ENCODE measurements around the gene ITGA6. TPM values are rescaled to one million over a fixed set of nuclear protein-coding genes. Genes with fewer than 3 reads are reported as not detected.

Gene ITGA6
- total RNA-seq, 1 experiment from 2014 or later, result 78.3 TPM

GRCh38 chr2:172409042-172409441 is 18.3 kb upstream of the ITGA6 start:
- no peak overlapping the region for H4K91ac ChIP-seq (ENCODE audit: insufficient read length, low read depth, low read length)
- Mint-ChIP-seq H3K36me3 (ENCODE audit: insufficient read depth in 1 of 3, low read depth in 3 of 3) (peaks cover 0 to 2% (median 0%) of the 10 kb centered on the region in 3 experiments; a peak in 1 of 7 replicates), H3K27ac (no peak overlapping the region), H3K4me3 (no peak overlapping the region), H3K27me3 (ENCODE audit: low read depth) (no peaks in the 10 kb centered on the region; the same call in 1 of the 2 replicates), H3K9me3 (no peaks in the 10 kb centered on the region; a peak in 1 of 5 replicates), H3K4me1 (peaks cover 15 to 16% of the 10 kb centered on the region in 2 experiments)
- no peak overlapping the region for H3T11ph ChIP-seq (ENCODE audit: low read length)
- no peaks in the 10 kb centered on the region for H3K79me1 ChIP-seq (ENCODE audit: insufficient read depth, low read depth, low read length, poor library complexity, severe bottlenecking)
- H3K27me3 ChIP-seq (ENCODE audit: insufficient read depth, low read length), result no peaks in the 10 kb centered on the region
- H3K79me2 ChIP-seq (ENCODE audit: insufficient read depth, low read length), result no peaks in the 10 kb centered on the region
- no peak overlapping the region for H2BK20ac ChIP-seq (ENCODE audit: low read depth, low read length, poor library complexity, severe bottlenecking)
- no peak overlapping the region for H2BK15ac ChIP-seq (ENCODE audit: low read depth, low read length)
- no peak overlapping the region for H4K5ac ChIP-seq (ENCODE audit: insufficient read length, low read depth, low read length)
- H3K27ac ChIP-seq (ENCODE audit: insufficient read length, low read depth, low read length), result no peak overlapping the region
- H2BK12ac ChIP-seq (ENCODE audit: insufficient read length, low read depth, low read length), result no peak overlapping the region
- no peak overlapping the region for H3K4ac ChIP-seq (ENCODE audit: low read depth, low read length)
- no peak overlapping the region for H4K8ac ChIP-seq (replicated peaks; ENCODE audit: insufficient read length, low read depth, low read length)
- H3K18ac ChIP-seq (ENCODE audit: insufficient read length, low read depth, low read length), result no peak overlapping the region
- H3K4me2 ChIP-seq (ENCODE audit: insufficient read depth, insufficient read length, low read length), result no peak overlapping the region
- no peaks in the 10 kb centered on the region for H4K20me1 ChIP-seq (ENCODE audit: control insufficient read depth, insufficient read depth, insufficient read length)
- H3K9me3 ChIP-seq (ENCODE audit: control insufficient read depth, low read depth, low read length), result no peaks in the 10 kb centered on the region
- no peak overlapping the region for H2BK120ac ChIP-seq (ENCODE audit: low read depth, low read length, poor library complexity, severe bottlenecking)
- no CpG with 5 or more reads among the region's 1 CpG for WGBS (ENCODE audit: extremely low coverage, insufficient read length, low lambda C conversion rate)
- H2BK5ac ChIP-seq (ENCODE audit: insufficient read length, low read length), result no peak overlapping the region
- no peaks in the 10 kb centered on the region for H3K23me2 ChIP-seq (ENCODE audit: insufficient read length, low read depth, low read length, poor library complexity, severe bottlenecking)
- H2AK5ac ChIP-seq (ENCODE audit: insufficient read length, low read length), result no peak overlapping the region
- no peak overlapping the region for H3K9ac ChIP-seq (ENCODE audit: extremely low read depth, insufficient read length, low read length)
- H2AFZ ChIP-seq (ENCODE audit: low read length), result no peak overlapping the region
- no peak overlapping the region for H3K56ac ChIP-seq (ENCODE audit: insufficient read length, low read depth, low read length)
- H3K14ac ChIP-seq (ENCODE audit: insufficient read depth, low read length), result no peak overlapping the region
- H3K23ac ChIP-seq (ENCODE audit: insufficient read length, low read depth, low read length), result no peak overlapping the region
- no peak for DNase-seq
- no peak for TF ChIP-seq CTCF (conservative IDR thresholded peaks at IDR 0.05)
- no peaks in the 10 kb centered on the region for H3K4me1 ChIP-seq (ENCODE audit: insufficient read depth, low read length)

Measured in H9 (cell line).